Suprapubic skin (tissue), 3 donors: Measurements from ENCODE around the gene INAVA.

Source experiments
- CTCF ChIP-seq, 2 donors: fragments of 200-600 bp in 1 of 2; fragments of 450-650 bp in 1 of 2; sonication (generic) in 1 of 2; IDR thresholded peaks; one replicate each; pipeline ENCODE4 v1.5.1; 2016 to 2019; ENCODE audit warnings: antibody characterized with exemption in 2 of 2, mild to moderate bottlenecking in 1 of 2, moderate library complexity in 1 of 2
- POLR2AphosphoS5 ChIP-seq, 3 donors: sonication (generic); formaldehyde crosslinking; IDR thresholded peaks; one replicate each; pipeline ENCODE4 v1.6.1; 2017; ENCODE audit warnings: antibody characterized with exemption in 3 of 3

DNA sequence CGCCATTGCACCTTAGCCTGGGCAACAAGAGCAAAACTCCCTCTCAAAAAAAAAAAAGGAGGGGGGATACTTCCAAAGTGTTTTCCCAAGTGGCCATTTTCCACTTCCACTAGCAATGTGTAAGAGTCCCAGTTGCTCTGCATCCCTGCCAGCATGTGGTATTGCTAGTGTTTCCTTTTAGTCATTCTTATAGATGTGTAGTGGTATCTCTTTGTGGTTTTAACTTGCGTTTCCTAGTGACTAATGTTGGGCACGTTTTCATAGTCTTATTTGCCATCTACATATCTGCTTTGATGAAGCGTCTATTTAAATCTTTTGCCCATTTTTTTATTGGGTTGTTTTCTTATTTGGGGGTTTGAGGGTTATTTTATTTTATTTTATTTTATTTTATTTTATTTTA lies 31.1 kb downstream of the INAVA start:
- TF ChIP-seq CTCF (IDR thresholded peaks at IDR 0.05) (no peak), POLR2AphosphoS5 (IDR thresholded peaks at IDR 0.05) (no peak)
